Left colon (tissue), 2 donors: ENCODE measurements around the gene XG. TPM values are rescaled to one million over a fixed set of nuclear protein-coding genes. Genes with fewer than 3 reads are reported as not detected.
A peak's percentile ranks its signal among the peaks of the same experiment; 100 is the strongest.
"Not testable (repeated sequence)": the region's sequence is repeated elsewhere in the genome, so short reads cannot be mapped to it uniquely, and the experiment has no call there.

Source experiments
- ATAC-seq: fragments of 200-7000 bp; cut with Tn5 transposase; one replicate; pipeline ENCODE4 v1.9.1; 2020; ENCODE audit warnings: mild to moderate bottlenecking, moderate library complexity
- DNase-seq, 2 donors: peaks; one replicate each; pipeline ENCODE4 v3.0.0-alpha.2; 2020
- intact Hi-C, 2 donors: fragments of 100-400 bp; cut with DNase I in 1 of 2; cut with micrococcal nuclease in 1 of 2; formaldehyde crosslinking; loops; one replicate each; pipeline versions ENCODE4 v1.11.2 to v1.14.0; 2022; cut with DNase I, micrococcal nuclease
- total RNA-seq, 2 donors: library from RNA; stranded (reverse); fragmentation: NEBNext Ultra II Directional; extraction: Animal tissue kit (Norgen Biotek cat#: 25700); gene quantifications; one replicate each; pipeline ENCODE4 v1.2.1, GENCODE V29; 2021
- donor health status: DM: no; HTN: no; CAD: no.
- donor health status: DM: yes; HTN: yes; CAD: no.

XG gene
- total RNA-seq, 2 donors from 2014 or later, result 0.11 TPM; not detected in 1

GRCh38 chrX:2801223-2801622 is 49.4 kb downstream of the XG start:
- intact Hi-C loops, result no loop called here
- no peak for ATAC-seq
- DNase-seq, result no peak

GRCh38 chrX:2802376-2803090 is 50.7 kb downstream of the XG start:
- DNase-seq, intact Hi-C loops: not testable (repeated sequence)
- ATAC-seq, result peak; percentile 58

DNA sequence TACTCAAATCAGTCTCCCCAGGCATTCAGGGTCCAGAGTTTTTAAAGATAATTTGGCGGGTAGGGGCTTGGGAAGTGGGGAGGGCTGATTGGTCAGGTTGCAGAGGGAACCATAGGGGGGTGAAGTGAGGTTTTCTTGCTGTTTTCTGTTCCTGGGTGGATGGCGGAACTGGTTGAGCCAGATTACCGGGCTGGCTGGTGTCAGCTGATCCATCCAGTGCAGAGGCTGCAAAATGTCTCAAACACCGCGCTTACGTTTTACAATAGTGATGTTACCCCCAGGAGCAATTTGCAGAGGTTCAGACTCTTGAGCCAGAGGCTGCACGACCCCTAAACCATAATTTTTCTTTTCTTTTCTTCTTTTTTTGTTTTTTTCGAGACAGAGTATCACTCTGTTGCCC is 51.6 kb downstream of the XG start:
- intact Hi-C loops, result not testable (repeated sequence)

GRCh38 chrX:2804106-2804843 is 52.4 kb downstream of the XG start:
- intact Hi-C loops, ATAC-seq, DNase-seq: not testable (repeated sequence)

More for the DNA sequence above, 51.6 kb downstream of the XG start:
- not testable (repeated sequence) for DNase-seq
- peak; percentile 48 for ATAC-seq

DNA sequence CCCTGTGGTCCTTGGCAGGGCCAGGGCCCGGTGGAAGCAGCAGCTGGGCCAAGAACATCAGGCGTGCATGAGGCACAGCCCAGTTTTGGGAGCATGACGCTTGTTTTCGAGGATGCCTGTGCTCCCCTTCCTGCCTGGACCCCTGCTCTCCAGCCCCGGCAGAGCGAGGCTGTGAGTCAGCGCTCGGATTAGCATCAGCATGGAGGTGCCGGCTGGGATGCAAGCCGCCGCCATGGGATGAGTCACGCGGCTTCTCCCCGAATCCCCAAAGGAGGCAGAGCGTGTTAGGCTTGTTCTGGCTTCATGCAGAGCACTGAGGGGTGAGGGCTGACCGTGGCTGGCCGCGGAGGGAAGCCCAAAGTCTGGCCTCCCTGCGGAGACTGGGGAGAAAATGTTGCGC is 53.0 kb downstream of the XG start:
- DNase-seq, ATAC-seq, intact Hi-C loops: not testable (repeated sequence)

DNA sequence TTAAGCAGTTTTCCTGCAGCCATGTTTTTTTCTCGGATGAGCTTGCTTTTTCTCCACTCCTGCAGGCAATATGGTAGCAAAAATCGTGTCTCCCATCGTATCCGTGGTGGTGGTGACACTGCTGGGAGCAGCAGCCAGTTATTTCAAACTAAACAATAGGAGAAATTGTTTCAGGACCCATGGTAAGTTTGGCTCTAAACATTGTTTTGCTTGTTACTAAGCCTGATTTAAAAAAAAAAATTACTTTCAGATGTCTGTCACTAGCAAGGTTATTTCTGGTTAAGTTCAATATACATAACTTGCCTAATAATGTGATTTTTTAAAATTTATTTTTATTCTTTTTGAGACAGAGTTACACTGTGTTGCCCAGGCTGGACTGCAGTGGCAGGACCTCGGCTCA is 59.4 kb downstream of the XG start:
- DNase-seq (no peak), ATAC-seq (no peak)
- intact Hi-C loops, result loop anchor here (5.0 to 10.0 kb wide), 2 partner anchors 166 to 169 kb away; no protein-coding TSS in a partner anchor

DNA sequence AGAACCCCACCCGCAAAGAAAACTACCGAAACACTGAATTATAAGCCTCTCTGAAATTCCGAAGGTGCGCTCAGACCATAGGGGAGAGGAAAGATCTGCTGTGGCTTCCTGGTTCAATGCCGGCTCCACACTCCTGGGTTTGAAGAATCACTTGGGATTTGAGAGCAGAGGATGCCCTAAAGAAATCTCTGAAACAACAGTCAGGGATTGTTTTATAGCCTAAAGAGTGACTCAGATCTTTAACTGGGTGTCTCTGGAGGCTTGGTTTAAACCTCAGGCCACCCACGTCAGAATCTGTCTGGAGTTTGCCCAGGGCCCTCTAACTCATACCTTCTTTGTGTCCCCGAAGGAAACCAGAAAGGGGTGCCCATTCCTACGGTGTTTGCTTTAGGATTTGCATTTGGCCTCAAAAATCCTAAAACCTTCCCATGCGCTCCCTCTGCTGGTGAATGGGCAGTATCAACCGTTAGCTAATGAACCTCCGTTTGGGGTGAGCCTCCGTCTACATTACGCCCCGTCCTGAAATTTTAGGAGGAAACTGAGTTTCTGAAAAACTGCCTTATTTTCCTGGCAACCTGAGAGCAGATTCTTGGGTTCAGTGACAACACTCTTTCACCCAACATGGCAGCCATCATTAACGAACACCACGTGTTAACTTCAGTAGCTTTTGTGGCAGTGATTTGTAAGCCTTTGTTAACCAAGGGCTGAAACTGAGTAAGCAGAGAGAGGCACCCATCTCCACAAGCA is 60.5 kb downstream of the XG start:
- intact Hi-C loops, result loop anchor here (5.0 to 10.0 kb wide), 2 partner anchors 168 to 170 kb away; no protein-coding TSS in a partner anchor
- peak in 1 of 2 donors; percentile 54 for DNase-seq
- ATAC-seq, result peak; percentile 74

- intact Hi-C loops, result loop anchor here in 1 of 2 donors (10.0 kb wide), 1 partner anchor 172 kb away; no protein-coding TSS in a partner anchor
- no peak for DNase-seq
- no peak for ATAC-seq
Observed at GRCh38 chrX:2817036-2817435, 65.2 kb downstream of the XG start.

DNA sequence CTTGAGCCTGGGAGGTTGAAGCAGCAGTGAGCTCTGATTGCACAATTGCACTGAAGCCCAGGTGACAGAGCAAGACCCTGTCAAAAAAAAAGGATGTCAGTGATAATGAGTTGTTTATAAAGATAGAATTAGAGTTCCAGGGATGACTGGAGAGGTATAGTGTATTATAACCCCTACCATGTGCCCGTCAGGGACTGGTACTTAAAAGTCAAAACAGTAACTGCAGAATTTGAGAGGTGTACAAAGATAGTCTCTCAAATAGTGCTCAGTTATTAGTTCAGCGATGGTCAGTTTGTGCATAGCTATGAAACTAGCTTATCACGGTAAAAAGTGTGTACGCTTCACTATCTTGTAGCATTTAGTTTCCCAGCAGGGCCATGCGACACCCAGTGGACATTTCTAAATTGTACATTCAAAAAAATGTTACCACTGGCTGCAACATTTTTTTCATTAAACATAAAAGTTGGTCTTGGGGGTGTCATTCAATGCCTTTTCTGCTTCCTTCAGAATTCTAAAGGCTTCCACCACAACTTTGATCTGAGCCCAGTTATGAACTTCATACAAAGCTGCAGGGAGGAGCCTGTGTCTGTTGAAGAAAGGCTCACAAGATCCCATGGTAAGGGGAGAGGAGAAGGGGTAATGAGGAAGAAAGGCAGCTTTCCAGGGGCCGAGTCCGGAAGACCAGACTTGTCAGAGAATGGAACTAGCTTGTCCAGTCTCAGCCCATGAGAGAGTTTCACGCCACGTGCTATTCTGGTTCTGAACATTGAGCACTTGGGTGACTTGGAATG is 67.7 kb downstream of the XG start:
- ATAC-seq (peak; percentile 69), DNase-seq (no peak)
- intact Hi-C loops, result loop anchor here in 1 of 2 donors (10.0 kb wide), 1 partner anchor 175 kb away; no protein-coding TSS in a partner anchor

GRCh38 chrX:2820136-2820771 is 68.4 kb downstream of the XG start:
- DNase-seq, result no peak
- ATAC-seq, result peak; percentile 61
- intact Hi-C loops, result no loop called here

- ATAC-seq (peak; percentile 50), DNase-seq (peak in 1 of 2 donors; percentile 17)
- intact Hi-C loops, result no loop called here
Observed at GRCh38 chrX:2823795-2824386, 72.1 kb downstream of the XG start.

- intact Hi-C loops, result no loop called here
- ATAC-seq, result no peak
- DNase-seq, result no peak
Observed at GRCh38 chrX:2824886-2825285, 73.0 kb downstream of the XG start.

DNA sequence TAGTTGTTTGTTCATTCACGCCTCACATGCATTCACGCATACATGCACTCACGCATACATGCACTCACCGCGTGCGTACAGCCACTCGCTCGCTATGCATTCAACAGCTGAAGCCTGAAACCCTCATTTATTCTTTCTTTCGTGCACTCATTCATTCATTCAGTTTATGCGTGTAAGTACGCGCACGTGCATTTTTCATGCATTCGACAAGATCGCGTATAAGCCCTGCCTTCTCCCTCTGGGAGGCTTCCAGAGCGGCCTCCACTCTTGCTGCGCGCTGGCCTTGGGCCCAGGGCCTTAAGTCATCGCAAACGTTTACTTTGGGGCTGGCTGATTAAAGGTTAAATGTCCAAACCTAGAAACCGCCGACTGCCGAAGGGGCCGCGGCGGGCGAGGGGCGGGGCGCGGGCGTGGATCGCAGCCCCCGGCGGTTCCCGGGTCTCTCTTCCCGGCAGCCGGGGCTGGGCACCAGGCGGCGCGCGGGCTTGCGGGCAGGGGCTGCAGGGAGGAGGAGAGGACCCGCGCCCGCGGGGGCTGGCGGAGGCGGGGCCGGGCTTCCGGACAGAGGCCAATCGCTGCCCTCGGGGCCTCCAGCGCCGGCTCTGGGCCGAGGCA is 76.6 kb downstream of the XG start, which contains the start of gene GYG2:
GYG2 (plus strand) TSS at position 587 of the 615 bp plus-strand sequence. CDS start 1,259 bp downstream, outside the sequence.
- intact Hi-C loops, result no loop called here
- ATAC-seq (peak; percentile 72), DNase-seq (peak; percentile 30 to 40)

DNA sequence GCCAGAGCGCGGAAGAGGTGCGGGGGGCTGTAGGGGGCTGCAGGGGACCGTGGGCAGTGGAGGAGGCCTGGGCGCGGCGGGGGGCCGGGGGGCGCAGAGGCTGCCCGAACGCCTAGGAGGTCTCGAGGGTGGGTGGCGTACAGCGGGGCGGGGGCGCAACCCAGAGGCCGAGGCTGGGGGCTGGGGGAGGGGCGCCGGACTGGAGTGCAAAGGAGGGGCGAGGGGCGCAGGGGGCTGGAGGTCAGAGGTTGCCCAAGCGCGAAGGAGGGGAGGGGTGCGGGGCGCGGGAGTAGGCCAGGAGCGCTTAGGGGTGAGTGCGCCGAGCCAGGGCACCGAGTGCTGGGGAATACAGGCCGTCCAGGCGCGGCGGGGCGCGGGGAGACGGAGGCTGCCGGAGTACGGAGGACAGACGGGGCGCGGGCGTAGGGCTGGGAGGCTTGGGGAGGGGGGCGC is 77.1 kb downstream of the XG start:
- ATAC-seq (peak; percentile 73), DNase-seq (peak; percentile 30 to 37)
- intact Hi-C loops, result no loop called here

DNA sequence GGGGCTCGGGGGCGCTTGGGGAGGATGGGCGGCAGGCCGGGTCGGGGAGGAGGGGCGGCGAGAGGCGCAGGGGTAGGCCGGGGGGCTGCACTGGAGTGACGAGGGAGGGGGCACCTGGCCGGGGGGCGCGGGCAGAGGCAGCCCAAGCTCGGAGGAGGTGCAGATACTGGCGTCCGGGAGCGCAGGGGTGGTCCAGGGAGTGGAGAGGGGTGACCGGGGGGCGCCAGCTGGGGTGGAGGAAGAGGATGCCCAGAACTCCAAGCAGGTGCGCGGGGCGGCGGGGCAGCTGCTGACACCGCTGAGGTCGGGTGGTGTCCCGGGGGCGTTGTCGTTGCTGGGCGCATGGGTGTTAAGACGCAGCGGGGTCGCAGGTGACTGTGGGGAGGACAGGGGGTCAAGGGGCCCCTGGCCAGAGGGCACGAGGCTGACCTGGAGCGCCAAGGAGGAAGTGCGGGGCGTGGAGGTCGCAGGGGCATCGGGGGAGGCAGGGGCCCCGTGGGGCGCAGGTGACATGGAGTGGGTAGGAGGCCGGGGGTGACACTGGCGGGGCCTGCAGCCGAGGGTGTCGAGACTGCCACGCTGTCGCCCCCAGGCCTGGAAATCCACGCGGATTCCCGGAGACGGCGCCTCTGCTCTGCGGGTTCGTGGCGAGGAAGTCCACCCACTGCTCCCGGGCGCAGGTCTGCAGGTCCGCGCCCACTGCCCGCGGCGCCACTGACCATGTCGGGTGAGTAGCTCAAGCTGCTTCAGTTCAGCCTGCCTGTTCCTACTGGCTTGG is 77.8 kb downstream of the XG start:
- peak; percentile 30 for ATAC-seq
- DNase-seq, result peak in 1 of 2 donors; percentile 14
- intact Hi-C loops, result no loop called here
